Endothelial cell of umbilical vein (primary cell): ENCODE results near the gene NIN. TPM values are rescaled to one million over a fixed set of nuclear protein-coding genes. Genes with fewer than 3 reads are reported as not detected.

Experiments
- BruUV-seq: library from RNA; stranded (reverse); fragments of 400-500 nt; replicated peaks from 2 replicates; lab custom pipeline; 2021; lab: Mats Ljungman, UMichigan
- CTCF ChIA-PET: fragments of 300-600, 350-600 bp; sonication (Branson Sonifier 250); formaldehyde crosslinking; loops from one replicate; lab custom pipeline; 2021; ENCODE audit warnings: antibody characterized with exemption, inconsistent platforms; lab: Charles Lee
- POLR2A ChIA-PET: fragments of 300-600, 350-600 bp; sonication (Branson Sonifier 250); formaldehyde crosslinking; loops from one replicate; lab custom pipeline; 2021; ENCODE audit warnings: antibody characterized with exemption, inconsistent platforms; lab: Charles Lee
- DNase-seq: peaks from one replicate; pipeline ENCODE4 v3.0.0-alpha.2; 2011; ENCODE audit warnings: low read depth, low spot score
- FAIRE-seq: peaks from 2 replicates; lab custom pipeline; 2011; peaks lifted over from hg19 to GRCh38; lab: Jason Lieb, UNC
- H2AFZ ChIP-seq: 2 replicates; pipeline ENCODE4 v1.6.0; 2012; ENCODE audit warnings: low read depth, low read length, control low read depth, inconsistent platforms
- H3K27ac ChIP-seq: 2 replicates; pipeline ENCODE4 v1.5.1; 2011; ENCODE audit warnings: low read depth, mild to moderate bottlenecking, control low read depth, low read length, moderate library complexity; ENCODE audit not compliant: insufficient read depth
- H3K27me3 ChIP-seq, 2 experiments: 2 replicates each; pipeline versions ENCODE4 v1.6.0 to v1.6.1; 2011; ENCODE audit warnings: low read length in 2 of 2, mixed read lengths in 1 of 2; ENCODE audit not compliant: control insufficient read depth in 2 of 2, insufficient read depth in 2 of 2
- H3K36me3 ChIP-seq, 2 experiments: 2 replicates in 1 of 2; 3 replicates in 1 of 2; pipeline ENCODE4 v1.5.1; 2011; ENCODE audit warnings: low read length in 2 of 2, mild to moderate bottlenecking in 1 of 2, moderate library complexity in 1 of 2; ENCODE audit not compliant: control insufficient read depth in 2 of 2, insufficient read depth in 2 of 2; ENCODE audit errors: extremely low read depth in 1 of 2
- H3K4me1 ChIP-seq: 3 replicates; pipeline ENCODE4 v1.5.1; 2011; ENCODE audit warnings: mild to moderate bottlenecking, low read length; ENCODE audit not compliant: control insufficient read depth, insufficient read depth; ENCODE audit errors: extremely low read depth
- H3K4me2 ChIP-seq: 2 replicates; pipeline ENCODE4 v1.6.1; 2011; ENCODE audit warnings: low read length, control low read depth, mixed read lengths; ENCODE audit not compliant: insufficient read depth
- H3K4me3 ChIP-seq, 3 experiments: fragments of 200-600 bp in 1 of 3; sonication (generic), shearing (Covaris generic) in 1 of 3; replicated peaks in 1 of 3; 2 replicates each; pipeline ENCODE4 v1.5.1; 2011 to 2016; ENCODE audit warnings: control low read depth in 3 of 3, low read length in 3 of 3, mild to moderate bottlenecking in 2 of 3, inconsistent platforms in 1 of 3, low read depth in 1 of 3, moderate library complexity in 1 of 3; ENCODE audit not compliant: insufficient read depth in 1 of 3
- H3K79me2 ChIP-seq: 2 replicates; pipeline ENCODE4 v1.6.0; 2012; ENCODE audit warnings: low read length, inconsistent platforms; ENCODE audit not compliant: control insufficient read depth, insufficient read depth
- H3K9ac ChIP-seq: replicated peaks from 2 replicates; pipeline ENCODE3; 2011; ENCODE audit warnings: low read length, control low read depth; ENCODE audit not compliant: insufficient read depth; ENCODE audit errors: extremely low read depth
- H3K9me1 ChIP-seq: replicated peaks from 3 replicates; pipeline ENCODE4 v1.6.0; 2011; ENCODE audit warnings: mild to moderate bottlenecking, low read length; ENCODE audit not compliant: control insufficient read depth, insufficient read depth; ENCODE audit errors: extremely low read depth
- H3K9me3 ChIP-seq: replicated peaks from 2 replicates; pipeline ENCODE4 v1.5.1; 2012; ENCODE audit warnings: low read length, inconsistent platforms; ENCODE audit not compliant: control insufficient read depth, insufficient read depth
- H4K20me1 ChIP-seq: replicated peaks from 2 replicates; pipeline ENCODE3; 2011; ENCODE audit warnings: mild to moderate bottlenecking, low read length; ENCODE audit not compliant: control insufficient read depth, insufficient read depth; ENCODE audit errors: extremely low read depth
- CTCF ChIP-seq, 2 donors: IDR thresholded peaks; 1 replicate in 1 of 2; 2 replicates in 1 of 2; pipeline ENCODE4 v1.5.1; 2011; ENCODE audit warnings: low read length in 2 of 2, mild to moderate bottlenecking in 2 of 2, moderate library complexity in 2 of 2, control low read depth in 1 of 2, inconsistent platforms in 1 of 2, low read depth in 1 of 2; ENCODE audit not compliant: insufficient read depth in 1 of 2; ENCODE audit errors: extremely low read depth in 1 of 2
- EZH2 ChIP-seq: IDR thresholded peaks from 2 replicates; pipeline ENCODE4 v1.6.1; 2012; ENCODE audit warnings: borderline replicate concordance, low read depth, mild to moderate bottlenecking, moderate library complexity, low read length, inconsistent platforms; ENCODE audit not compliant: severe bottlenecking
- FOS ChIP-seq: IDR thresholded peaks from 2 replicates; pipeline ENCODE4 v1.6.1; 2011; ENCODE audit warnings: mild to moderate bottlenecking, low read length, moderate library complexity, borderline replicate concordance; ENCODE audit not compliant: insufficient read depth
- GATA2 ChIP-seq: IDR thresholded peaks from 2 replicates; pipeline ENCODE4 v1.7.0; 2011; ENCODE audit warnings: low read depth, mild to moderate bottlenecking, moderate library complexity, mixed read lengths, low read length; ENCODE audit not compliant: insufficient read length, insufficient read depth
- JUN ChIP-seq: IDR thresholded peaks from 2 replicates; pipeline ENCODE4 v1.6.1; 2011; ENCODE audit warnings: borderline replicate concordance, low read depth; ENCODE audit not compliant: insufficient read length, insufficient read depth
- MAX ChIP-seq: IDR thresholded peaks from 2 replicates; pipeline ENCODE4 v1.6.1; 2011; ENCODE audit not compliant: insufficient read depth, insufficient read length
- MYC ChIP-seq: IDR thresholded peaks from one replicate; pipeline ENCODE4 v1.6.1; 2011; ENCODE audit warnings: mild to moderate bottlenecking, low read depth, low read length
- POLR2A ChIP-seq: IDR thresholded peaks from 2 replicates; pipeline ENCODE4 v1.6.1; 2012; ENCODE audit warnings: low read depth, mild to moderate bottlenecking, control low read depth, low read length
- POLR2AphosphoS5 ChIP-seq: IDR thresholded peaks from 2 replicates; pipeline ENCODE4 v1.6.1; 2012; ENCODE audit warnings: low read depth, mild to moderate bottlenecking, control low read depth, low read length, moderate library complexity; ENCODE audit not compliant: insufficient read depth
- dilution Hi-C: fragments of 300-500 bp; cut with MboI; formaldehyde crosslinking; loops from one replicate; pipeline ENCODE4 v1.15.0; 2019; ENCODE audit warnings: low sequenced_read_pairs; ENCODE audit not compliant: extremely low pct_ligation_motif_present
- intact Hi-C: fragments of 100-400 bp; cut with micrococcal nuclease; formaldehyde crosslinking; loops from one replicate; pipeline ENCODE4 v1.10.0; 2022
- polyA plus RNA-seq, 4 experiments: library from polyadenylated mRNA; depleted of rRNA in 3 of 4; stranded (reverse) in 3 of 4; unstranded in 1 of 4; fragments of >200 nt; gene quantifications; 2 replicates each; pipeline versions ENCODE4 v1.2.1 to v1.2.3, GENCODE V29; 2011 to 2012; ENCODE audit warnings: missing spikeins in 1 of 4
- total RNA-seq: library from RNA; stranded (reverse); gene quantifications from 2 replicates; pipeline ENCODE4 v1.2.3, GENCODE V29; 2021

The NIN gene
- total and polyA plus RNA-seq, 2 donors (not counting 3 experiments of a cell fraction or from before 2014, with no cell fraction given) = 7.1 to 76.3 TPM

- no peaks in the 10 kb centered on the region for H3K9me3 ChIP-seq
- peaks cover 18% of the 10 kb centered on the region for H3K4me1 ChIP-seq
- no peaks in the 10 kb centered on the region for H3K79me2 ChIP-seq
- no peak overlapping the region for H3K4me3 ChIP-seq
- H3K36me3 ChIP-seq = peaks cover 0 to 2% of the 10 kb centered on the region in 2 experiments
- H3K4me2 ChIP-seq = no peak overlapping the region
- H4K20me1 ChIP-seq = no peaks in the 10 kb centered on the region
- H3K27ac ChIP-seq = no peak overlapping the region
- no TSS peak for BruUV-seq
- intact Hi-C loops = no loop called here
- H3K9me1 ChIP-seq = no peaks in the 10 kb centered on the region
- dilution Hi-C loops = no loop called here
- H3K27me3 ChIP-seq = no peaks in the 10 kb centered on the region
- ChIA-PET CTCF (interaction anchor here (0.8 kb wide), 1 partner anchor 80 kb away, joined by 3 read pairs; no protein-coding TSS in a partner anchor), POLR2A (no interaction called here)
- FAIRE-seq = no peak
- DNase-seq = no peak
- H2AFZ ChIP-seq = no peak overlapping the region
- TF ChIP-seq MYC = no peak
- no peak for TF ChIP-seq GATA2
- no peak for TF ChIP-seq MAX
- TF ChIP-seq POLR2A = no peak
- TF ChIP-seq CTCF (IDR thresholded peaks at IDR 0.05; ENCODE audit: extremely low read depth in 1 of 2, insufficient read depth in 1 of 2, low read depth in 1 of 2, low read length in 2 of 2) = no peak
- no peak for TF ChIP-seq JUN
- no peak for TF ChIP-seq FOS
- TF ChIP-seq EZH2 = no peak
- no peak for TF ChIP-seq POLR2AphosphoS5
- H3K9ac ChIP-seq = no peak overlapping the region
These were observed 50.6 kb downstream of the NIN start for GRCh38 chr14:50780393-50780792.
